ENCODE data around the gene SYT15.
"Not testable (repeated sequence)": the region's sequence is repeated elsewhere in the genome, so short reads cannot be mapped to it uniquely, and the experiment has no call there.

The SYT15 gene

DNA sequence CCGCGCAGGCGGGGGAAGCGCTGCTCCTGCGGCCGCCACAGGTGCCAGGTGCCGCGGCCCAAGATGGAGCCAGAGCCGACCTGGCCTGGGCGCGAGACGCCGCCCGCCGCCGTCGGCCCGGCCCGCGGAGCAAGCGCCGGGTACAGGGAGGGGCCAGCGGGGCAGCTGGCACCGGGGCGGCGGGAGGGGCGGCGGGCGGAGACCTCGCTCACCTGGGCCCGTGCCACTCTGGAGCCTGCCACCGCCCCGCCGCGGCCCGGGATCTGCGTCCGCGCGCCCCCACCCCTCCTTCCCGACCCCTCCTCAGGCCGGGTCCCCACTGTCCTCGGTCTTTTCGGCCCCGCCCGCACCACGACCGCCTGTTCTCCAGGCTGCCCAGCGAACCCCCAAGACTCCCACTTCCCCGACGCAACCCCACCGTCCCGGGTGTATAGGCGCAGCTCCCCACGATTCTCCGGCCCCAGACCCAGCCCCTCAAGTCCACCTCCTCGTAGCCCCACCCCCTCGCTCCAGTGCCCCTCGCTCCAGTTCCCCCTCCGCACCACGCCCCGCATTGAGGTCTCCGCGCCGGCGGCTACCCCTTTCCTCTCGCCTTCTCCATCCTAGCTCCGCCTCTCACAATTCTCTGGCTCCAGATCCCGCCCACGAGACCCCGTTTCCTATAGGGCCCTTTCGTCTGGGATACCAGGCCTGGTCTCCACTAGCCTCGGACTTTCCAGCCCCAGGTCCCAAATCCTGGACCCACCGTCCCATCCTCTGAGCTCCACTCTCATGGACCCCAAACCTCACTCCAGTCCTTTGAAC is 22.2 kb upstream of the SYT15 start, which contains the start of gene GPRIN2:
TSS of gene GPRIN2 (minus strand) at position 144 of the 804 bp plus-strand sequence. CDS start 5,922 bp downstream, outside the sequence.
- no peak for DNase-seq (ENCODE audit: low read depth)

GRCh38 chr10:46557319-46558121 is 21.4 kb upstream of the SYT15 start:
- no peak for DNase-seq (ENCODE audit: low read depth)

GRCh38 chr10:46558122-46558391 is 20.9 kb upstream of the SYT15 start:
- no peak for DNase-seq (ENCODE audit: low read depth)

- DNase-seq (ENCODE audit: low read depth), result no peak
Measured at GRCh38 chr10:46558392-46559185, 20.3 kb upstream of the SYT15 start.

GRCh38 chr10:46559231-46559671 is 19.7 kb upstream of the SYT15 start:
- DNase-seq (ENCODE audit: low read depth), result no peak

DNA sequence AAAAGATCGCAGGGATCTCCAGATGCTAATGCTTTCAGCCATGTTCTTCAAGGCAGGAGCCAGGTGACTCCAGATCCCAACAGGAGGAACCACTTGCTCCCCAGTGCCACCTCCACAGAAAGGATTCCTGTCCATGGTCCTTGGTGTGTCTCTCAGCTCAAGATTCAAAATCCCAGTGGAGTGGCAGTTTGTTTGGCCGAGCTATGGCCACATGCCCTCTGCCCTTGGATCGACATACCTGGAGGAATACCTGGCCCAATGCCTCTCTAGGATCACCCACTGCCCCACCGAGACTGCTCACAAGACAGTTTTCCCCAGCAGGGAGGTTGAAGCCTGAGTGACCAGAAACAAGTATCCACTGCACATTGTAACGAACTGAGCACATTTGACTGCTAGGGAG is 18.5 kb upstream of the SYT15 start:
- DNase-seq (ENCODE audit: low read depth), result no peak

DNA sequence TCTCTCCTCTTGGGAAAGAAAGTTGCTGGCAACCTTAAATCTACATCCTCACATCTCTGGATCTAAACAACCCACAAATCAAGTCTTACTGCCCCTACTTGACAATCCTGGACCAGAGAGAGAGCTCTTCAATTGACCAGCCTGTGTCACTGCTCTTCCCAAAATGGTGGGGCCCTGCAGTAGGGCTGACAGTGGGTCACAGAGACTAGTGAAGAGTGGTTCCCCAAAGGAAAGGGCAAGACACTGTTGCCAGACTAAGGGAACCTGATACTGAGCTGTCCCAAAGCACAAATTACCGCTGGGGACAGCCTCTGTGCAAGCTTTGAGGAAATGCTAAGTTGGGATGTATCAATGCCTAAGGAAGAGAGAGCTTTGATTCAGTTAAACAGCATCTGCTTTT is 18.0 kb upstream of the SYT15 start:
- DNase-seq (ENCODE audit: low read depth), result no peak

DNA sequence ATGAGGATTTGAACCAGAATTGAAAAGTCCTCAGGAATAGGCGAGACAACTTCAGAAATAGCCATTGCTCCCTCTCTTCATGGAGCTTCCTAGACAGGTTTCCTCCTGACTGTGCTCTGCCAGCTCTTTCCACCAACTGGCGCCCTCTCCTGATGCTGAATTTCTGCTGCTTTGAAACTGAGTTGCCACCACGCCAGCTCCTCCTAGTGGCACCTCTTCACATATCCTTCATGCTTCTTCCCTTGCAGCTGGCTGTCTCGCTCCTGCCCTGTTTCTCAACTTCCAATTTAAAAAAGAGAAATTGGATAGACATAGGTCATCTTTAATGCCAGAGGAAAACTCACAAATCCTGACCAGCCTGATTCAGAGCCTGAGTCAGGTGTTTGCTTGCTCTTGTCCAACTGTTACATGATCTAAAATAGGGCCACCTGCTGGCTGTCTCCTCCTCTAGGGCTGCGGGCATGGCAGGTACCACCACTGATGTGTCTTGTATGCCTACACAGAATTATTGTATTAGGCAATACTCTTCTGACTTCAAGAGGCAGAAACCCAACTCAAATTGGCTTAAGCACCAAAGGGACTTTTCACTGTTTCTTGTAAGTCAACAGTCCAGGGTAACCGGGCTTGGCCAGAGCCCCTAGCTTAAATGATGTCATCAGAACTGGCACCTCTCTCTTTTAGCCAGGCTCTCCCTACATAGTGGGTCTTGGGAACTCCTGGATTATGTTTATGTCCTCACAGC is 13.2 kb upstream of the SYT15 start:
- peak; percentile 23 for DNase-seq (ENCODE audit: low read depth)

DNA sequence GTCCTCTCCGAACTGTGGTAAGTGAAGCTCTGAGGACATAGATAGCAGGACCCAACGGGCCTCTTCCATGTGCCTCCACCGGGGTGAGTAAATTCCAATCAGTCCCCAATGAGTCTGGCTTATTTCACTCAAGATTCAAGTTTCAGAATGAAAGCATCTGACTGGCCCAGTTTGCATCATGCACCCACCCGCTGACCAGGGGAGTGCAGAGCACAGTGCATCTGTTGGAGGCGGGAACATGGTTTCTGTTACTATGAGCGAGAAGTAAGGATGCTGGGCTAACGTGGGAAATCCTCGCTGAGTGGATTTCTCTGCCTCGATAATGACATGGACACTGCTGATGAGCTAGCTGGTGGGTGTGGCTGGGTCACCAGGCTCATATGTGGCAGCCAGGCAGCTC is 11.8 kb upstream of the SYT15 start:
- DNase-seq (ENCODE audit: low read depth), result not testable (repeated sequence)

- DNase-seq (ENCODE audit: low read depth), result not testable (repeated sequence)
Measured at GRCh38 chr10:46570655-46571054, 8.3 kb upstream of the SYT15 start.

DNA sequence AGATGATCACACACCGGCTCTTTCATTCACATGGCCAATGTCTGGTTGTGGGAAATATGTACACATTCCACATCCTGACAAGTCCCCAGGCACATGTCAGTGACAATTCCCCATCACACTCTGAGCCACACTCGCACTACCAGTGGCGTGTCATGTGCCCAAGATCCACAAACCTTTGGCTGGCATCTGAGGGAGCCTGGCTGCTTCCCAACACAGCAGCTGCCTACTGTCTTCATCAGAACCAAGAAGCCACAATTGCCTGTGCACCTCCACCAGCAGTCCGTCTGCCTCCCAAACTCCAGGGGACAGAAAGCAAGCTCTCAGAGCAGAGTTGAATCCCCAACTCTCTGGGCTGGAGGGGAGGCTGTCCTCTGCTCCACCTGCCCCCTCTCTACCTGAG is 6.2 kb upstream of the SYT15 start:
- not testable (repeated sequence) for DNase-seq (ENCODE audit: low read depth)

- DNase-seq (ENCODE audit: low read depth), result not testable (repeated sequence)
Measured at GRCh38 chr10:46573314-46573713, 5.6 kb upstream of the SYT15 start.

DNA sequence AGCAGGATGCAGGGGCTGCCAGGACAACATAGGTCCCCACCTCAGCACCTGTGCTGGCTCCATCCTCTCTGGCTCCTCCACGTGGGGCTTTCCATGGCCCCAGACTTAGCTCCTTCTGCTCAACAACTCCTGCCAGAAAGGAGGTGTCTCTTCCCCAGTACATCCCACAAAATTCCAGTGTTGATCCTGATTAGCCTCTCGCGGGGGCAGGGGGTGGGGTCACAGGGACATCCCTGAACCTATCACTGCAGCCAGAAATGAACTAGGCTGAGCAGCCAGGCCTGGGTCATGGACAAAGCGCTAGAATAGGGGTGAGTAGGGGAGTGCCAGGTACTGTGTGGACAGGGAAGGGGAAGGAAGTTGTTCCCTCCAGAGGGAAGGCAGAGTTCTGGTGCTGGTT is 5.0 kb upstream of the SYT15 start:
- not testable (repeated sequence) for DNase-seq (ENCODE audit: low read depth)

- DNase-seq (ENCODE audit: low read depth), result not testable (repeated sequence)
Measured at GRCh38 chr10:46577624-46578473, 1.1 kb upstream of the SYT15 start.

GRCh38 chr10:46579378-46579777 is 450 bp downstream of the SYT15 start:
- DNase-seq (ENCODE audit: low read depth), result not testable (repeated sequence)

DNA sequence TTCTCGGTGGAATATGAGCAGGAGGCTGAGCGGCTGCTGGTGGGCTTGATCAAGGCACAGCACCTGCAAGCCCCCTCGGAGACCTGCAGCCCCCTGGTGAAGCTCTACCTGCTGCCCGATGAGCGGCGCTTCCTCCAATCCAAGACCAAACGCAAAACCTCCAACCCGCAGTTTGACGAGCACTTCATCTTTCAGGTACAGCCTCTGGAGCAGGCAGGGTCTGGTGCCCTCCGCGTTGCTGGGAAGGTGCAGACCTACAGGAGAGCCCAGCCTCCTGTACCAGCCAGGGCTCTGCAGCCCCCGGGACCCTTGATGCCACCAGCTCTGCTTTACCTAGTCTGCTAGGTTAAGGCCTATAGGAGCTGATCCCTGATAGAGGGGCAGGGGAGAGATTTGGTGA is 3.1 kb downstream of the SYT15 start:
- not testable (repeated sequence) for DNase-seq (ENCODE audit: low read depth)

DNA sequence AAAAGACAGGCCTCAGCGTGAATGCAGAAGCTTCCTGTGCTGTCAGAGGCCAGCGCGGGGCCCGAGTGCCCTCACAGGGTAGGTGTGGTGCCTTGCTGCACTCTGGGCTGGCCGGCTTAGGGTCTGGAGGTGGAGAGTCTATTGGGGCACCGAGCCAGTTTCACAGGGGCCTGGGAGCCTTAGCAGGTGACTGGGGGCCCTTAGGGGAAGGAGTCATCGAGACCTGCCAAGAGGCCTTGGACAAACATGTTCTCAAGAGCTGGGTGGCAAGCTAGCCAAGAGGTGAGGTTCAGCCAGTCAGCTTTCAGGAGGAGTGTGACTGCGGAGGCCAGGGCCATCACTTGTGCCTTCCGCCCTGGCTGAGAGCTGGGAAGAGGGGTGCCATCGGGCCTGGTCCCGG is 3.6 kb downstream of the SYT15 start:
- not testable (repeated sequence) for DNase-seq (ENCODE audit: low read depth)

DNA sequence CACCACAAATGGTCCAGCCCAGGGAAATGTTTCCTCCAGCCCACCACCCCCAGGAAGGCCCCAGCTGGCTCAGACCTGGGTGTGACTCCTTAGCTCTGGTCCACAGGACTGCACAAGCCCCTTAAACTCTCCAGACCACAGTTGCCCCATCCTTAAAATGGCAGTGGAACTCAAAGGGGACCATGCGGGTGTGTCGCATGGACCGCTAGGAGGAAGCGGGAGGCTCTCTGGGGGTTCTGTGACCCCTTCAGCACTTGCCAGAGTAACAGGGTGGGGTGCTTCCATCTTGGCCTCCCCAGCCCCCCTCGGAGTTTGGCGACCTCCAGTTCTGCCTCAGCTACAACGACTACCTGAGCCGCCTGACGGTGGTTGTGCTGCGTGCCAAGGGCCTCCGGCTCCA is 5.3 kb downstream of the SYT15 start:
- DNase-seq (ENCODE audit: low read depth), result not testable (repeated sequence)

DNA sequence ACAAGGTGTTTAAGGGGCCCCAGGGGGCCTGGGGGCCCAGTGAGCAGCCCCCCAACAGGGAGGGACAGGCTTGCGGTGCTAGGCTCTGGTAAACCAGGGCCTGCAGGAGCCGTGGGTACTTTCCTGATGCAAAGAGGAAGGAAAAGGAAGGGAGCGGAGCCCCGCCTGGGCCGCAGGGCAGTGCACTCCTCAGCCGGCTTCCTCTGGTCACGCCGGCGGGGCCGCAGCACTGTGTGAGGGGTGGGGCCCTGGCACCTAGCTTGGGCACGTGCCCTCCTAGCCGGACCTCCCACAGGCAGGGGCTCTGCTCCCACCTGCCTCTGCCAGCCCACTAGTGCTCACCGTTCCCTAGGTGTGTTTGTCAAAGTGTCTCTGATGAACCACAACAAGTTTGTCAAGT is 6.3 kb downstream of the SYT15 start:
- not testable (repeated sequence) for DNase-seq (ENCODE audit: low read depth)

GRCh38 chr10:46587546-46587945 is 8.6 kb downstream of the SYT15 start:
- not testable (repeated sequence) for DNase-seq (ENCODE audit: low read depth)

DNA sequence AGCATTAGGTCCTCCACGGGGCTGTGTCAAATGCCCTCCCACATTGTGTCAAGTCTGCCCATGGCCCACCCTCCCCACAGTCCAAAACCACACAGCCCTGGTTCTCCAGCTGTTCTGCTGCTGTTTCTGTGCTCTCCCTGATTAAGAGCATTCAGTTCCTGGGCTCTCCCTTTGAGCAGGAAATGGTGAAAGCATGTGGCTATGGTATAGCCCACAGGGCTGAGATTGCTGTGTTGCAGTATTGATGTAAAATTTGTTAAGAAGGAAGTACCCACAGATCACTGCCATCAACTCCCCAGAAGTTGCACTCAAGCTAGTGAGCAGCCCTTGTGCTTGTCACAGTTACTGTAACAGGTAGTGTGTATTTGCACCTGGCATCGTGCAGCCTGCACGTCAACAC is 9.3 kb downstream of the SYT15 start:
- not testable (repeated sequence) for DNase-seq (ENCODE audit: low read depth)

All from stimulated activated CD8-positive, alpha-beta memory T cell treated with anti-CD3 and anti-CD28 coated beads, Interleukin-4, amount 100 ng/mL, for 24 hours (primary cell).